HG02610 (cell line): ENCODE measurements around the gene HES5.

Experiments
- ATAC-seq: cut with Tn5 transposase; IDR thresholded peaks from one replicate; pipeline ENCODE4 v1.9.1; 2021; ENCODE audit warnings: mild to moderate bottlenecking, moderate library complexity; ENCODE audit not compliant: unreplicated experiment

The HES5 gene

DNA sequence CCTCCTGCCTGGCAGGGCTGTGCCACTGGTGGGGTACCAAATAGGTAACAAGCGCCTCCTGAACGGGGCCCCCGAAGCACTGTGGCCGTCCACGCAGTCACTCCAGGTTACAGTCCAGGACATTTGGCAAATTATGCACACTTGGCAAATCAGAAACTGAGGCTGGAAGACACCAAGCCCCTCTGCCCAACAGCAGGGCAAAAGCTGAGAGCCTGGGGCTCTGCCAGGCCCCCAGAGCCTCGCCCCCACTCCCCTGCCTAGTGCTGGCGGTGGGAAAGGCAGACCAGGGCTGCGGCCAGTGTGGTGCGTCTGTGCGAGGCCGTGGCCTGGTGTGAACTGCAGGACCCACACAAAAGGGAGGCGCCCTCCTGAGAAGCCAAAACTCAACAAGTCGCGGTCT, 13.1 kb downstream of the HES5 start:
- no peak for ATAC-seq

- no peak for ATAC-seq
Measured at GRCh38 chr1:2516124-2516523, 13.9 kb downstream of the HES5 start.

DNA sequence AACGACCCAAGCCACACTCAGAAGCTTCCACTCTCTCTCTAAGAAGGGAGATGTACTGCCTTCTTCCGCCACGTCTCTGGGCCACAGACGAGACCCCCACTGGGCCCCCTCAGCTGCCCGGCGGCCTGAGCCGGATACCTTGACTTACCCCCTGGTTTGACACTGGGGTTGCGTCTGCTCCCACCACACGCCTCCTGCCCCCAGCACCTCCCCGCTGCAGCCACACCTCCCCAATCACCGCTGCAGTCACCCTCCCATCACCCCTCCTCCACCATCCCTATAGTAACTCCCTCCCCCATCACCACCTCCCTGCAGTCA, 14.3 kb downstream of the HES5 start:
- no peak for ATAC-seq

DNA sequence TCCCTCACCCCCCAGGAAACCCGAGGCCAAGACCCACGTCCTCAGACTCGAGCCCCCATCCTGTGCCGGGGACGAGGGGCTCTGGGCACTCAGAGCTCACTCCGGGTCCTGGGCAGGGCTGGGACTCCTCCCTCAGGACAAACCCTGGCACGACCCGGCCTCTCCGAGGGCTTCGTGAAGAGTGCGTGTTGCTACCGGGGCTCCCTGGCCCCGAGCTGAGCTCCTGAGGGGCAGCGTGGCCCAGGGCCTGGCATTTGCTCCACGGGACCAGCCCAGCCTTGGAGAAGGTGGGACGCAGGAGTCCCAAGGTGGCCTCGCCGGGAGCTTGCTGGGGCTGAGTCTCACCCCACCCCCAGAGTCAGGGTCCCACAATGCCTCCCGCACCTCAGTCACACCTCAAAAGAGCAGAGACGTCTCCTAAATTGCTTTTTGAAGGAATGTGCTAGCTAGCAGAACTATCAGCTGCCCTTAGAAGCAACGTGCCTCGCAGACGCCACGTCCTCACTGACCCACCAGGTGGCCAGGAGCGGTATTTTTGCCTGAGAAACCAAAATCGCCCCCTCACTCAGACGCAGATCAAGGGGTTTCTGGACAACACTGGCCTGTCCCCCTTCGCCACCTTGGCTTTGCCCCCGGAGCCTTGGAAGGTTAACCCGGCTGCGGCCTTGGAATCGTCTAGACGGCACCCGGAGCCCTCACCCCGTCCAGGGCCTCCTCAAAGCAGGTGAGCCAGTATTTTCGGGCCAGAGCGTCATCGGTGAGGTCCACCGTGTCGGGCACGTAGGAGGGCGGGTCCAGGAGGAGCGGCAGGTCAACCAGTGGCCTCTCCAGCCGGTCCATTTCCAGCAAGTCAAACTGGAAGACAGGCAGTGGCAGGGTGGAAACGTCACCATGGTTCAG, 14.9 kb downstream of the HES5 start:
- ATAC-seq = no peak

- ATAC-seq = no peak
Measured at GRCh38 chr1:2513939-2514652, 16.0 kb downstream of the HES5 start.

GRCh38 chr1:2512862-2513421, 17.1 kb downstream of the HES5 start:
- ATAC-seq = no peak

DNA sequence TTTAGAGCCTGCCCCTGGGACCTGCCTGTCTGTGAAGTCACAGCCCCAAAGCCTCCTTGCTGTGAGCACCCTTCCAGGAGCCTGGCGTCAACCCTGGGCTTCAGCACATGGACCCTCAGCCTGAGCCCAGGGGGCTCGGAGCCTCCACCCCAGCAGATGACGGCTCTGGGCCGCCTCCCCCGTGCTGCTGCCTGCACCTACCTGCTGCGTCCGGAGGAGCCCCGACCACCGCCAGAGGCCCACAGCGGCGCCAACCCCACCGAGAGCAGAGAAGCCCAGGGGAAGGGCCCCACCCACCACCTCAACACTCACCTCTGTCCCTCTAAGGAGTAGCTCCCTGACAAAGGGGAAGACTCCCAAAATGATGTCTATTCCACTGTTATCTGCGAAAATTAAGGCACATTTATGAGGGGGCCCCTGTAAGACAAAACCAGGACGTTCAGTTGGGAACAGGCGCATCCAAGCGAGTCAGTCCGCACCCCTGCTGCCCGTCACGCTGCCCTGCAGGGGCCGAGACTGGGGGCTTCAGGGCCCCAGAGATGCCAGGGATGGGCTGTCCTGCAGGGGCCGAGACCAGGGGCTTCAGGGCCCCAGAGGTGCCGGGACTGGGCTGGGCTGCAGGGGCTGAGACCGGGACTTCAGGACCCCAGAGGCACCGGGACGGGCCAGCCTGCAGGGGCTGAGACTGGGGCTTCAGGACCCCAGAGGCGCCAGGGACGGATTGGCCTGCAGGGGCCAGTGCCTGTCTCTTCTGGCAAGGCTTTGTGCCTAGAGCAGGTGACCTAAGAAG, 19.5 kb downstream of the HES5 start:
- ATAC-seq = no peak

GRCh38 chr1:2509589-2509988, 20.5 kb downstream of the HES5 start:
- no peak for ATAC-seq

GRCh38 chr1:2508751-2509150, 21.3 kb downstream of the HES5 start:
- no peak for ATAC-seq

DNA sequence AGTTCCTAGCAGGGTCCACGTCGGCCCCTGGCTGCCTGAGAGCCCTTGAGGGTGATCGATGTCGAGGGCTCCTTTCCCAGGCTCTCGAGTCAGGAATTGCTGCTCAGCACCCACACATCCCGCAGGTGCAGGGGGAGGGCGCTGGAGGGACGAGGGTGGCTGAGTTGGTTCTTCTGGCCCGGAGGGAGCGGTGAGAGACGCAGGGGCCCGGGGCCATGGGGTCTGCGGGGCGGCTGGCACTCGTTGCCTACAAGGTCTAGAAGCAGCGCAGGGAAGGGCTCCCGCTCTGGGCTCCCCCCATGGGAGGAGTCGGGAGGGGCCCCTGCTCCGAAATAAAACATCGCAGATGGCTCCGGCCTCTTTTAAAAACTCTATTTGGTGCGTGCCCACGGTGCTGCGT, 21.9 kb downstream of the HES5 start:
- no peak for ATAC-seq

DNA sequence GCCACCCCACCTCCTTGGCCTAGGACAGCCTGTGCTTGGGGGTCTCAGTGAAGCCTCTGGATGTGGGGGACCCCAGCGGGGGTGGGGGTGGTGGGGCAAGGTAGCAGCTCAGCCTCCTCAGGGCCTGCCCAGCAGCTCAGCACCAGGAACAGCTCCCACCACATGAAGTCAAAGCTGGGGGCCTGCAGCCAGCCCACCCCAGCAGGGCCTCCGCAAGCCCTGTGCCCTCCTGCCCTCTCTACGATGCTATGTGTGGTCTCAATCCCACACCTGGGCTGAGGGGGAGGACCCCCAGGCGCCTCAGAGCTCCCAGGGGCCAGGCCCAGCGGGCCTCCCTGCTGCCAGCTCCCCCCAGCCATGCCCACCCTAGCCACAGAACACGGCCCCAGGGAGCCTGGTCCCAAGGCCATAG, 22.3 kb downstream of the HES5 start:
- no peak for ATAC-seq

GRCh38 chr1:2506901-2507565, 23.0 kb downstream of the HES5 start:
- ATAC-seq = no peak

GRCh38 chr1:2506007-2506860, 23.8 kb downstream of the HES5 start:
- no peak for ATAC-seq

DNA sequence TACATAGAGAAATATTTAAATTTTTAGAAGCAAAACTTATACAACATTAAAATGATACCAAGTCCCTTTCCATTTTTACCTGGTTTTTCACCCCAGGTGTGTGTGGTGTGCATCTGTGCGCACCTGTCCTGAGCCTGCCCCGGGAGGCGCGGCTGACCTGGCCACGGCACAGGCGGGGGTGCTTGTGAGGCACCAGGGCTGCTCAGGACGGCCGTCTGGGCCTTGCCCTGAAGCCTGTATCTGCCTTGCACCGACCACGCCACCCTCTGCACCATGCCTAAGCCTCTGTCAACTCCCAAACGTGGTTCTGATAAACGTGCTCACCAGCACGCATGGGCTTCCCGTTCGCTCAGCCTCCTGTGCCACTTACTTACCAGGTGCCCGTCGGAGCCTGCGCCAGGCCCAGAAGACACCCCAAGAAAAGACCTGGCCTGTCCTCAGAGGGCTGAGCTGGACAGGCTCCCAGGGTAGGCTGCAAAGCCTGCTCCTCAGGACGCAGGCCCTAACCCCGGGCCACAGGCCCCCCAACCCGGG, 24.5 kb downstream of the HES5 start:
- no peak for ATAC-seq

GRCh38 chr1:2504949-2505272, 25.2 kb downstream of the HES5 start:
- ATAC-seq = no peak

GRCh38 chr1:2504225-2504948, 25.7 kb downstream of the HES5 start:
- no peak for ATAC-seq

DNA sequence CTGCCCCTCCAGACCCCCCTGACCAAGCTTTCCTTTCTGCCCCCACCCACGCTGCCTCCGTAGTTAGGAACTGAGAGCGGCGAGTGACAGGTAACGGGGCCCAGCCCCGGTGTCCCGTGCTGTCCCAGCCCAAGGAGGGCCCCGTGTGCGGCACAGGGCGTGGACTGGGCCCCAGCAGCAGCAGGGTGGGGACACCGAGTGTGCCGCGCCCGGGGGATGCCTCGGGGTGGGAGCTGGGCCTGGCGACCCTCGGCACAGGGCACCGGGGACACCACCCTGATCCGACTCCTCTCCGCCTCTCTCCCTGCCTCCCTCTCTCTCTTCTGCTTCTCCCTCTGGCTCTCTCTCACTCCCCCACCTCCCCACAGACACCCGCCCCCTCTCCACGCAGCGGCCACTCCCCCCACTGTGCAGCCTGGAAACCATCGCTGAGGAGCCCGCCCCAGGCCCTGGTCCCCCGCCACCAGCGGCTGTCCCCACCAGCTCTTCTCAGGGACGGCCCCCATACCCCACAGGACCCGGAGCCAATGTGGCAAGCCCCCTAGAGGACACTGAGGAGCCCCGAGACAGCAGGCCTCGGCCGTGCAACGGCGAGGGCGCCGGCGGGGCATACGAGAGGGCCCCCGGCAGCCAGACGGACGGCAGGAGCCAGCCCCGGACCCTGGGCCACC, 26.4 kb downstream of the HES5 start:
- ATAC-seq = no peak
